ENCODE results near the gene MYL10.

- no peak for TF ChIP-seq CTCF (IDR thresholded peaks at IDR 0.05)
- no peak for TF ChIP-seq RAD21 (conservative IDR thresholded peaks at IDR 0.05 in 1 of 2, IDR thresholded peaks at IDR 0.05 in 1 of 2)
- no peak for TF ChIP-seq JUN (IDR thresholded peaks at IDR 0.05)
- no peak for TF ChIP-seq CEBPB (IDR thresholded peaks at IDR 0.05)
- no peak for TF ChIP-seq POLR2A (IDR thresholded peaks at IDR 0.05; ENCODE audit: low read length)
- no peak for TF ChIP-seq RNF2 (IDR thresholded peaks at IDR 0.05; ENCODE audit: borderline replicate concordance, low read depth)
- TF ChIP-seq PBX3 (IDR thresholded peaks at IDR 0.05), result no peak
- no peak for TF ChIP-seq ZSCAN20 (CRISPR knock-in tag; IDR thresholded peaks at IDR 0.05)
- no peak for TF ChIP-seq REST (IDR thresholded peaks at IDR 0.05)
- TF ChIP-seq EP300 (IDR thresholded peaks at IDR 0.05), result no peak
- no peak for TF ChIP-seq HOXA7 (CRISPR knock-in tag; IDR thresholded peaks at IDR 0.05)
These were observed 38.8 kb upstream of the MYL10 start for GRCh38 chr7:101667920-101668319.

Data from A549 (cell line).